Measurements from ENCODE around the gene CPA3. TPM values are rescaled to one million over a fixed set of nuclear protein-coding genes. Genes with fewer than 3 reads are reported as not detected.

CPA3 gene, protein sequence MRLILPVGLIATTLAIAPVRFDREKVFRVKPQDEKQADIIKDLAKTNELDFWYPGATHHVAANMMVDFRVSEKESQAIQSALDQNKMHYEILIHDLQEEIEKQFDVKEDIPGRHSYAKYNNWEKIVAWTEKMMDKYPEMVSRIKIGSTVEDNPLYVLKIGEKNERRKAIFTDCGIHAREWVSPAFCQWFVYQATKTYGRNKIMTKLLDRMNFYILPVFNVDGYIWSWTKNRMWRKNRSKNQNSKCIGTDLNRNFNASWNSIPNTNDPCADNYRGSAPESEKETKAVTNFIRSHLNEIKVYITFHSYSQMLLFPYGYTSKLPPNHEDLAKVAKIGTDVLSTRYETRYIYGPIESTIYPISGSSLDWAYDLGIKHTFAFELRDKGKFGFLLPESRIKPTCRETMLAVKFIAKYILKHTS
- total RNA-seq (0.08 and 1.1 TPM in 2 replicates), polyA plus RNA-seq (0.68 TPM in 1 of 2 replicates, not detected in the other)

DNA sequence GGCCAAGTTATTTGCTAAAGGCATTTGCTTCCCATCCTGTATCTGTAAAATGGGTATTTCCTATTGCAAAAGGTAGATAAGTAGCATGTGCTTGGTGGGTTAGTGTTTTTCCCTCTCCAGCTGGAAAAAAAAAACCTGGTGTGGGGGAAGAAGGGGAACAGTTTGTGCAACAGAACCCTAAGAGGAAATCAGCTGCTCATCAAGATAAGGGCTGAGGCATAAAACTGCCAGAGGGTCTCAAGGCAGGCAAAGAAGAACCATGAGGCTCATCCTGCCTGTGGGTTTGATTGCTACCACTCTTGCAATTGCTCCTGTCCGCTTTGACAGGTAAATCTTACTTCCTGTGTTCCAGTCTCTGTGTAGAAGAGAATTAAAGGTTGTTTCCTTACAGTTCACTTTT, at the start of gene CPA3:
Gene CPA3, plus strand, starts transcription at position 248 of the 400 bp plus-strand sequence. Its CDS starts 12 bp downstream, at position 260.
- Histone ChIP-seq H3K9me2 (replicated peaks; ENCODE audit: insufficient read depth) (no peaks in the 10 kb centered on the region), H3K9me3 (ENCODE audit: low read depth) (no peaks in the 10 kb centered on the region), H4K20me1 (ENCODE audit: insufficient read depth, poor library complexity, severe bottlenecking) (no peaks in the 10 kb centered on the region), H3K79me2 (no peaks in the 10 kb centered on the region), H3K4me3 (no peak within 1 kb of the TSS), H3K27ac (no peak within 1 kb of the TSS), H3K4me2 (no peak within 1 kb of the TSS), H3K27me3 (no peaks in the 10 kb centered on the region), H3K36me3 (replicated peaks; ENCODE audit: insufficient read depth, low read depth) (no peaks in the 10 kb centered on the region), H2AFZ (no peak within 1 kb of the TSS), H3K4me1 (ENCODE audit: insufficient read depth) (no peaks in the 10 kb centered on the region)
- WGBS (ENCODE audit: low lambda C conversion rate, missing lambda C conversion rate) = 76% methylated on average over 1 of the region's 1 CpG
- no peak for TF ChIP-seq EZH2phosphoT487 (IDR thresholded peaks at IDR 0.05; ENCODE audit: low read depth, severe bottlenecking, unreplicated experiment)
- TF ChIP-seq EZH2 (IDR thresholded peaks at IDR 0.05; ENCODE audit: borderline replicate concordance) = no peak
- TF ChIP-seq CTCF (IDR thresholded peaks at IDR 0.05; ENCODE audit: poor library complexity) = no peak
- DNase-seq (ENCODE audit: low spot score) = no peak

DNA sequence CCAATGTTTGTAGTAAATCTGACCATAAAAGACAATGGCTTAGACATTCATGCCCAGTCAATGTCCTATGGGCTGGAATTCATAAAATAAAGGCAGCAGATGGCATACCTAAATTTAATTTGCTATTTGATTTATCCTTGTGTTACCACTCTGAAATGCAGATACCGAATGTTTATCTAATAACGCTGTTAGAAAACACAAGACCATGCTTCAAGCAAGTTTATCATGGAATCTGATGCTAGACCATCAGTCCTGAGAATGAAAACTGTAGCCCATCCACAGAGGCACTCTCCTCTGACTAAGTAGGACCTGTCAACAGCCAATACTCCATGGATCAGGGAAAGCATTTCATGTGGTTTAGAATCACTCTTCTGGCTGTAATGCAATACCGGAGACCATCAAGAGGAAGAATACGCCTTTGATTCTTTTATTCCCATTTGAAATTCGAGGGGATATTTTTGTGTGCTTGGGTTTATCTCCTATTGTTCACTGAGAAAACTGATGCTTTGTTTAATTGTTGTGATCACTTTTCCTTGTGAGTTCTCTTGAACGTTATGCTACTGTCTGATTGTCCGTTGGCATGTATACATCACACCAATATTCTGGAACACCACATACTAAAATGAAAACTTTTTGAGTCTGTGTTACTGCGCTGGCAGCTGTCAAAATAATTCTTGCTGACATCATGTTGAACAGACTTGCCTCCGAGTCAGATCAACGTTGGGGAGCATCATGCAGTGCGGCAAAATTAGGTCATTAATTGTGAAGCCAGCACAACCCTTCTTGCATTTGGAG, 49.6 kb upstream of the CPA3 start:
- H3K4me1 ChIP-seq (ENCODE audit: insufficient read depth) = no peaks in the 10 kb centered on the region
- H3K27me3 ChIP-seq = no peaks in the 10 kb centered on the region
- WGBS (ENCODE audit: low lambda C conversion rate, missing lambda C conversion rate) = 79% methylated on average over 11 of the region's 11 CpGs
- no peak overlapping the region for H2AFZ ChIP-seq
- H3K9me2 ChIP-seq (replicated peaks; ENCODE audit: insufficient read depth) = no peaks in the 10 kb centered on the region
- no peaks in the 10 kb centered on the region for H3K9me3 ChIP-seq (ENCODE audit: low read depth)
- no peak overlapping the region for H3K4me3 ChIP-seq
- H3K27ac ChIP-seq = no peak overlapping the region
- no peak for DNase-seq (ENCODE audit: low spot score)
- TF ChIP-seq EZH2phosphoT487 (IDR thresholded peaks at IDR 0.05; ENCODE audit: low read depth, severe bottlenecking, unreplicated experiment) = no peak
- TF ChIP-seq CTCF (IDR thresholded peaks at IDR 0.05; ENCODE audit: poor library complexity) = no peak
- no peak for TF ChIP-seq EZH2 (IDR thresholded peaks at IDR 0.05; ENCODE audit: borderline replicate concordance)
- no peaks in the 10 kb centered on the region for H4K20me1 ChIP-seq (ENCODE audit: insufficient read depth, poor library complexity, severe bottlenecking)
- no peak overlapping the region for H3K4me2 ChIP-seq
- no peaks in the 10 kb centered on the region for H3K79me2 ChIP-seq
- H3K36me3 ChIP-seq (replicated peaks; ENCODE audit: insufficient read depth, low read depth) = no peaks in the 10 kb centered on the region

- Histone ChIP-seq H3K79me2 (no peaks in the 10 kb centered on the region), H3K27ac (no peak overlapping the region), H2AFZ (no peak overlapping the region), H3K9me2 (replicated peaks; ENCODE audit: insufficient read depth) (no peaks in the 10 kb centered on the region), H3K36me3 (replicated peaks; ENCODE audit: insufficient read depth, low read depth) (no peaks in the 10 kb centered on the region), H3K4me1 (ENCODE audit: insufficient read depth) (no peaks in the 10 kb centered on the region), H3K9me3 (ENCODE audit: low read depth) (no peaks in the 10 kb centered on the region), H3K4me3 (no peak overlapping the region), H3K4me2 (no peak overlapping the region), H4K20me1 (ENCODE audit: insufficient read depth, poor library complexity, severe bottlenecking) (no peaks in the 10 kb centered on the region), H3K27me3 (no peaks in the 10 kb centered on the region)
- 89% methylated on average over 2 of the region's 2 CpGs for WGBS (ENCODE audit: low lambda C conversion rate, missing lambda C conversion rate)
- TF ChIP-seq EZH2phosphoT487 (IDR thresholded peaks at IDR 0.05; ENCODE audit: low read depth, severe bottlenecking, unreplicated experiment) (no peak), CTCF (IDR thresholded peaks at IDR 0.05; ENCODE audit: poor library complexity) (no peak), EZH2 (IDR thresholded peaks at IDR 0.05; ENCODE audit: borderline replicate concordance) (no peak)
- DNase-seq (ENCODE audit: low spot score) = no peak
Observed at GRCh38 chr3:148816427-148816826, 48.7 kb upstream of the CPA3 start.
